Measurements from ENCODE around the gene MTHFD1L. TPM values are rescaled to one million over a fixed set of nuclear protein-coding genes. Genes with fewer than 3 reads are reported as not detected.

Gene MTHFD1L
- total and polyA plus RNA-seq, 2 of the 4 experiments (the other 2 are of a cell fraction): 43.5 to 53.2 TPM

- H3K27ac ChIP-seq (ENCODE audit: insufficient read depth, low read length): no peak overlapping the region
- dilution Hi-C loops (cut with HindIII; ENCODE audit: low sequenced_read_pairs, unreplicated experiment): no loop called here
- TF ChIP-seq MAZ (IDR thresholded peaks at IDR 0.05; ENCODE audit: borderline replicate concordance, low read depth, low read length): no peak
- TF ChIP-seq RFX5 (IDR thresholded peaks at IDR 0.05; ENCODE audit: low read depth, low read length): no peak
- TF ChIP-seq POLR2A (IDR thresholded peaks at IDR 0.05; ENCODE audit: low read depth, low read length): no peak
- no peak for TF ChIP-seq CHD1 (IDR thresholded peaks at IDR 0.05; ENCODE audit: low read depth, low read length)
- TF ChIP-seq BHLHE40 (IDR thresholded peaks at IDR 0.05; ENCODE audit: low read depth, low read length): no peak
- no peak for TF ChIP-seq RCOR1 (IDR thresholded peaks at IDR 0.05; ENCODE audit: insufficient replicate concordance, low read length)
- TF ChIP-seq MXI1 (IDR thresholded peaks at IDR 0.05; ENCODE audit: borderline replicate concordance, low read depth, low read length): no peak
- TF ChIP-seq ELK1 (IDR thresholded peaks at IDR 0.05; ENCODE audit: borderline replicate concordance, low read depth, low read length): no peak
- peak overlapping the region; percentile 42 for H2AK9ac ChIP-seq (replicated peaks; ENCODE audit: low read depth, low read length, poor library complexity)
- no peaks in the 10 kb centered on the region for H4K20me1 ChIP-seq (ENCODE audit: insufficient read depth, low read length)
- POLR2A ChIA-PET (ENCODE audit: unreplicated experiment): no interaction called here
- H4K5ac ChIP-seq (ENCODE audit: low read depth, low read length): no peak overlapping the region
- CTCF ChIA-PET: no interaction called here
- no TSS peak for BruUV-seq (replicated peaks)
- H3K56ac ChIP-seq (ENCODE audit: extremely low read depth, insufficient read depth, low read length): no peak overlapping the region
- H3K27me3 ChIP-seq (ENCODE audit: control insufficient read depth, insufficient read depth, low read length): no peaks in the 10 kb centered on the region
- H3K9ac ChIP-seq (ENCODE audit: low read depth, low read length): no peak overlapping the region
- H3K9me3 ChIP-seq (ENCODE audit: control insufficient read depth, insufficient read depth, low read length): no peaks in the 10 kb centered on the region
- peaks cover 45% of the 10 kb centered on the region for H3K36me3 ChIP-seq (ENCODE audit: control insufficient read depth, insufficient read depth, low read length)
- H3K4me1 ChIP-seq (ENCODE audit: control insufficient read depth, insufficient read depth, low read length): peaks cover 6% of the 10 kb centered on the region; the same call in 1 of the 2 replicates
- H2BK15ac ChIP-seq (ENCODE audit: low read depth, low read length): no peak overlapping the region
- H3K4me2 ChIP-seq (ENCODE audit: low read depth, low read length): no peak overlapping the region
- H3K18ac ChIP-seq (ENCODE audit: low read depth, low read length): no peak overlapping the region
- H3K9me1 ChIP-seq (ENCODE audit: insufficient read depth, low read length): peaks cover 24% of the 10 kb centered on the region
- H2BK5ac ChIP-seq (ENCODE audit: low read depth, low read length, poor library complexity, severe bottlenecking): no peak overlapping the region
- WGBS, 2 experiments (ENCODE audit: extremely low coverage in 2 of 2, insufficient read length in 1 of 2): 38% methylated on average over 7 of the region's 12 CpGs; no CpG with 5 or more reads in 1 of the 2 experiments
- H2AK5ac ChIP-seq (ENCODE audit: low read depth, low read length): 0 out of 2 replicates have a peak overlapping the region, but pooled peaks have one; percentile 13
- intact Hi-C loops (cut with micrococcal nuclease): no loop called here
- H3K4me3 ChIP-seq (ENCODE audit: insufficient read depth, low read depth, low read length): no peak overlapping the region
- in situ Hi-C loops (cut with MboI; ENCODE audit: low sequenced_read_pairs): loop anchor here (25.0 kb wide), 1 partner anchor 1215 kb away; no protein-coding TSS in a partner anchor
- no peak overlapping the region for H2BK20ac ChIP-seq (ENCODE audit: low read depth, low read length)
- no peak overlapping the region for H2BK120ac ChIP-seq (ENCODE audit: low read depth, low read length)
- H4K8ac ChIP-seq (ENCODE audit: low read depth in 2 of 2, low read length in 2 of 2): peak overlapping the region in 1 of 2 experiments; percentile 50; a peak in 1 of 4 replicates
- H3K4ac ChIP-seq (ENCODE audit: low read depth, low read length): 0 out of 2 replicates have a peak overlapping the region, but pooled peaks have one; percentile 13
- no peak overlapping the region; the same call in 1 of the 2 replicates for H3K23ac ChIP-seq (ENCODE audit: low read depth, low read length)
- H3K79me1 ChIP-seq (ENCODE audit: low read depth in 1 of 2, low read length in 2 of 2): peaks cover 20 to 42% of the 10 kb centered on the region in 2 experiments
- H4K91ac ChIP-seq (ENCODE audit: insufficient read depth, low read depth, low read length): peak overlapping the region; percentile 21
- ATAC-seq (ENCODE audit: low read depth) (no peak), DNase-seq (no peak)
- no peak overlapping the region for H3K14ac ChIP-seq (replicated peaks; ENCODE audit: low read depth, low read length)
- H2AFZ ChIP-seq (replicated peaks; ENCODE audit: low read length, poor library complexity): peak overlapping the region; percentile 43
Measured at GRCh38 chr6:151052021-151052646, 186.6 kb downstream of the MTHFD1L start.
